T-cell (primary cell): ENCODE measurements around the gene OPN3. TPM values are rescaled to one million over a fixed set of nuclear protein-coding genes. Genes with fewer than 3 reads are reported as not detected.

Source experiments
- ATAC-seq, 4 experiments: fragments of 200-7000 bp in 3 of 4; fragments of 150-1000 bp in 1 of 4; cut with Tn5 transposase; replicated peaks in 1 of 4; 1 replicate in 3 of 4; 2 replicates in 1 of 4; pipeline ENCODE4 v1.10.0; 2021; ENCODE audit warnings: moderate library complexity in 3 of 4, mild to moderate bottlenecking in 2 of 4, moderate number of reproducible peaks in 1 of 4
- CTCF ChIA-PET, 2 donors: fragments of 300-600 bp; sonication (Branson Sonifier 250); formaldehyde crosslinking; loops; one replicate each; lab custom pipeline; 2022; ENCODE audit warnings: antibody characterized with exemption in 2 of 2; lab: Charles Lee
- POLR2A ChIA-PET, 2 donors: fragments of 300-600 bp; sonication (Branson Sonifier 250); formaldehyde crosslinking; loops; one replicate each; lab custom pipeline; 2022; ENCODE audit warnings: antibody characterized with exemption in 2 of 2; lab: Charles Lee
- DNase-seq, 35 experiments: peaks; one replicate each; pipeline versions ENCODE4 v3.0.0 to v3.0.0-alpha.2; 2013 to 2023
- H3K27ac ChIP-seq: one replicate; pipeline ENCODE4 v1.5.1; 2013; ENCODE audit warnings: low read length
- H3K27me3 ChIP-seq, 2 experiments: replicated peaks in 1 of 2; 1 replicate in 1 of 2; 2 replicates in 1 of 2; pipeline versions ENCODE4 v1.6.1 to v1.7.0; 2013; ENCODE audit warnings: low read length in 1 of 2, mixed read lengths in 1 of 2; ENCODE audit not compliant: control insufficient read depth in 2 of 2, insufficient read depth in 2 of 2; ENCODE audit errors: extremely low read depth in 1 of 2
- H3K36me3 ChIP-seq, 2 donors: 1 replicate in 1 of 2; 2 replicates in 1 of 2; pipeline versions ENCODE4 v1.6.1 to v1.7.0; 2013; ENCODE audit warnings: low read length in 1 of 2; ENCODE audit not compliant: control insufficient read depth in 2 of 2, insufficient read depth in 1 of 2; ENCODE audit errors: extremely low read depth in 1 of 2
- H3K4me1 ChIP-seq, 2 experiments: 1 replicate in 1 of 2; 2 replicates in 1 of 2; pipeline versions ENCODE4 v1.6.1 to v1.7.0; 2013; ENCODE audit warnings: low read length in 2 of 2, mixed read lengths in 1 of 2; ENCODE audit not compliant: insufficient read depth in 2 of 2, control insufficient read depth in 1 of 2; ENCODE audit errors: extremely low read depth in 1 of 2
- H3K4me3 ChIP-seq, 2 donors: 1 replicate in 1 of 2; 2 replicates in 1 of 2; pipeline versions ENCODE4 v1.5.1 to v1.7.0; 2013; ENCODE audit warnings: mild to moderate bottlenecking in 2 of 2, low read length in 1 of 2, moderate library complexity in 1 of 2; ENCODE audit not compliant: control insufficient read depth in 1 of 2; ENCODE audit errors: extremely low read depth in 1 of 2
- H3K9me3 ChIP-seq: 2 replicates; pipeline ENCODE4 v1.7.0; 2013
- H3K27ac Mint-ChIP-seq, 2 donors: one replicate each; pipeline ENCODE4 v1.8.0; 2020 to 2021; ENCODE audit warnings: mild to moderate bottlenecking in 2 of 2, mixed read lengths in 2 of 2
- H3K27me3 Mint-ChIP-seq, 2 donors: one replicate each; pipeline ENCODE4 v1.8.0; 2021 to 2022; ENCODE audit warnings: mixed read lengths in 2 of 2
- H3K36me3 Mint-ChIP-seq: one replicate; pipeline ENCODE4 v1.8.0; 2021; ENCODE audit warnings: mixed read lengths
- H3K4me1 Mint-ChIP-seq, 3 donors: one replicate each; pipeline ENCODE4 v1.8.0; 2020 to 2022; ENCODE audit warnings: mixed read lengths in 3 of 3, mild to moderate bottlenecking in 1 of 3
- H3K4me3 Mint-ChIP-seq, 3 donors: one replicate each; pipeline ENCODE4 v1.8.0; 2020 to 2022; ENCODE audit warnings: mild to moderate bottlenecking in 3 of 3, mixed read lengths in 3 of 3, moderate library complexity in 3 of 3
- H3K9me3 Mint-ChIP-seq, 3 donors: one replicate each; pipeline ENCODE4 v1.8.0; 2020 to 2022; ENCODE audit warnings: mixed read lengths in 3 of 3
- WGBS: methylation state at CpG from one replicate; pipeline ENCODE4 v1.1.5; 2013; ENCODE audit warnings: missing lambda C conversion rate; ENCODE audit not compliant: insufficient coverage; 5-methylcytosine and 5-hydroxymethylcytosine counted together
- total RNA-seq, 35 experiments: library from RNA in 6 of 35; stranded (reverse) in 6 of 35; fragments of 120-200 nt in 1 of 35; gene quantifications; one replicate each; pipeline versions ENCODE4 v1.2.1 to v1.2.4 and lab custom pipeline; 2013 to 2026

Gene OPN3
- total RNA-seq, 5 donors from 2014 or later (not counting 1 experiment from before 2014, with no cell fraction given), result 4.1 to 8.8 (median 7.3) TPM

GRCh38 chr1:241589521-241589920, 50.6 kb downstream of the OPN3 start:
- no peaks in the 10 kb centered on the region for H3K27me3 Mint-ChIP-seq
- DNase-seq (no peak), ATAC-seq (no peak)
- no peak overlapping the region for H3K4me3 Mint-ChIP-seq
- no peaks in the 10 kb centered on the region for H3K4me1 Mint-ChIP-seq
- no peaks in the 10 kb centered on the region for H3K9me3 Mint-ChIP-seq
- Histone ChIP-seq H3K9me3 (no peaks in the 10 kb centered on the region), H3K27ac (no peak overlapping the region), H3K27me3 (no peaks in the 10 kb centered on the region), H3K4me3 (no peak overlapping the region), H3K36me3 (peaks cover 0 to 3% of the 10 kb centered on the region in 2 donors), H3K4me1 (no peaks in the 10 kb centered on the region)
- no peak overlapping the region for H3K27ac Mint-ChIP-seq
- ChIA-PET POLR2A (no interaction called here), CTCF (interaction anchor here (0.6 kb wide), 2 partner anchors 261 to 409 kb away, joined by 3 to 7 read pairs; no protein-coding TSS in a partner anchor)
- peaks cover 6% of the 10 kb centered on the region for H3K36me3 Mint-ChIP-seq
- WGBS, result 95% methylated on average over 7 of the region's 7 CpGs

- H3K36me3 ChIP-seq, result no peaks in the 10 kb centered on the region
Observed at GRCh38 chr1:241586905-241587512, 53.2 kb downstream of the OPN3 start.

GRCh38 chr1:241582921-241583321, 57.2 kb downstream of the OPN3 start:
- Mint-ChIP-seq H3K27ac (no peak overlapping the region), H3K9me3 (peaks cover 0 to 5% (median 0%) of the 10 kb centered on the region in 3 donors), H3K4me1 (no peaks in the 10 kb centered on the region), H3K4me3 (no peak overlapping the region), H3K27me3 (peaks cover 9 to 21% of the 10 kb centered on the region in 2 donors), H3K36me3 (peaks cover 5% of the 10 kb centered on the region)
- no peak for DNase-seq
- Histone ChIP-seq H3K4me1 (no peaks in the 10 kb centered on the region), H3K36me3 (no peaks in the 10 kb centered on the region), H3K27me3 (peaks cover 0 to 9% of the 10 kb centered on the region in 2 experiments), H3K4me3 (no peak overlapping the region), H3K9me3 (no peaks in the 10 kb centered on the region), H3K27ac (no peak overlapping the region)
- no peak for ATAC-seq
- ChIA-PET CTCF (no interaction called here), POLR2A (no interaction called here)
- 100% methylated on average over 1 of the region's 1 CpG for WGBS

More at GRCh38 chr1:241586905-241587512, 53.2 kb downstream of the OPN3 start:
- Mint-ChIP-seq H3K36me3 (no peaks in the 10 kb centered on the region), H3K27ac (no peak overlapping the region), H3K4me3 (no peak overlapping the region), H3K4me1 (no peaks in the 10 kb centered on the region), H3K27me3 (peaks cover 0 to 5% of the 10 kb centered on the region in 2 donors), H3K9me3 (peaks cover 0 to 5% (median 0%) of the 10 kb centered on the region in 3 donors)
- Histone ChIP-seq H3K27ac (no peak overlapping the region), H3K4me3 (no peak overlapping the region), H3K27me3 (peaks cover 0 to 4% of the 10 kb centered on the region in 2 experiments), H3K9me3 (no peaks in the 10 kb centered on the region), H3K4me1 (no peaks in the 10 kb centered on the region)
- ATAC-seq (no peak), DNase-seq (no peak)
- POLR2A ChIA-PET, result no interaction called here
- CTCF ChIA-PET, result interaction anchor here in 1 of 2 donors (1.4 kb wide), 1 partner anchor 24 kb away, joined by 3 read pairs; no protein-coding TSS in a partner anchor
- 83% methylated on average over 11 of the region's 14 CpGs for WGBS

- no peaks in the 10 kb centered on the region for H3K9me3 ChIP-seq
- CTCF ChIA-PET, result interaction anchor here in 1 of 2 donors (0.6 kb wide), 1 partner anchor 266 kb away, joined by 4 read pairs; no protein-coding TSS in a partner anchor
Observed at GRCh38 chr1:241579434-241579833, 60.7 kb downstream of the OPN3 start.

DNA sequence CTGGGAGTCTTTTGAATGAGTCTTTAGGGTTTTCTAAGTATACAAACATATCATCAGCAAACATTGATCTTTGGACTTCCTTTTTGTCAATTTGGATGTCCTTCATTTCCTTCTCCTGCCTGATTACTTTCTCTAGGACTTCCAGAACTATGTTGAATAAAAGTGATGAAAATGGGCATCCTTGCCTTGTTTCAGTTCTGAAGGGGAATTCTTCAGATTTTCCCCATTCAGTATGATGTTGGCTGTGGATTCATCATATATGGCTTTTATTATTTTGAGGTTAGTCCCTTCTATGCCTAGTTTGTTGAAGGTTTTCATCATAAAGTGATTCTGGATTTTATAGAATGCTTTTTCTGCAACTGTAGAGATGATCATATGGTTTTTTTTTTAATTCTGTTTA, 66.0 kb downstream of the OPN3 start:
- H3K4me3 Mint-ChIP-seq, result no peak overlapping the region
- Histone ChIP-seq H3K27ac (no peak overlapping the region), H3K4me1 (no peaks in the 10 kb centered on the region), H3K9me3 (no peaks in the 10 kb centered on the region), H3K27me3 (peaks cover 0 to 5% of the 10 kb centered on the region in 2 experiments), H3K36me3 (no peaks in the 10 kb centered on the region), H3K4me3 (no peak overlapping the region)
- H3K9me3 Mint-ChIP-seq, result peaks cover 0 to 23% (median 20%) of the 10 kb centered on the region in 3 donors
- peaks cover 25 to 27% of the 10 kb centered on the region in 2 donors for H3K27me3 Mint-ChIP-seq
- ChIA-PET CTCF (no interaction called here), POLR2A (no interaction called here)
- no peak for DNase-seq
- no peak overlapping the region for H3K27ac Mint-ChIP-seq
- ATAC-seq, result no peak
- H3K36me3 Mint-ChIP-seq, result peaks cover 15% of the 10 kb centered on the region
- no peaks in the 10 kb centered on the region for H3K4me1 Mint-ChIP-seq

More at GRCh38 chr1:241579434-241579833, 60.7 kb downstream of the OPN3 start:
- no peak overlapping the region for H3K27ac Mint-ChIP-seq
- H3K4me1 Mint-ChIP-seq, result no peaks in the 10 kb centered on the region
- POLR2A ChIA-PET, result no interaction called here
- DNase-seq (no peak), ATAC-seq (no peak)
- H3K27me3 ChIP-seq, result peaks cover 0 to 13% of the 10 kb centered on the region in 2 experiments
- H3K4me3 Mint-ChIP-seq, result no peak overlapping the region
- no peaks in the 10 kb centered on the region for H3K4me1 ChIP-seq
- no peak overlapping the region for H3K27ac ChIP-seq
- 76% methylated on average over 2 of the region's 4 CpGs for WGBS
- no peaks in the 10 kb centered on the region for H3K36me3 ChIP-seq
- H3K27me3 Mint-ChIP-seq, result peaks cover 18 to 35% of the 10 kb centered on the region in 2 donors
- H3K9me3 Mint-ChIP-seq, result peaks cover 5 to 23% (median 20%) of the 10 kb centered on the region in 3 donors
- H3K4me3 ChIP-seq, result no peak overlapping the region
- H3K36me3 Mint-ChIP-seq, result peaks cover 15% of the 10 kb centered on the region

GRCh38 chr1:241569848-241570247, 70.3 kb downstream of the OPN3 start:
- ChIA-PET CTCF (no interaction called here), POLR2A (no interaction called here)
- no peaks in the 10 kb centered on the region for H3K9me3 ChIP-seq

More at GRCh38 chr1:241569848-241570247, 70.3 kb downstream of the OPN3 start:
- Histone ChIP-seq H3K27me3 (no peaks in the 10 kb centered on the region), H3K36me3 (no peaks in the 10 kb centered on the region), H3K4me3 (no peak overlapping the region), H3K27ac (no peak overlapping the region), H3K4me1 (no peaks in the 10 kb centered on the region)
- no CpG with 5 or more reads among the region's 2 CpGs for WGBS
- Mint-ChIP-seq H3K9me3 (no peaks in the 10 kb centered on the region), H3K27ac (no peak overlapping the region), H3K27me3 (peaks cover 7 to 14% of the 10 kb centered on the region in 2 donors), H3K36me3 (no peaks in the 10 kb centered on the region), H3K4me1 (no peaks in the 10 kb centered on the region), H3K4me3 (no peak overlapping the region)
- DNase-seq (no peak), ATAC-seq (no peak)
